ENCODE measurements around the gene WDR90. TPM values are rescaled to one million over a fixed set of nuclear protein-coding genes. Genes with fewer than 3 reads are reported as not detected.

WDR90 gene
- total and polyA plus RNA-seq, 2 of the 13 experiments (the other 11 are each of a cell fraction or from before 2014, with no cell fraction given): 14.9 to 28.9 TPM

DNA sequence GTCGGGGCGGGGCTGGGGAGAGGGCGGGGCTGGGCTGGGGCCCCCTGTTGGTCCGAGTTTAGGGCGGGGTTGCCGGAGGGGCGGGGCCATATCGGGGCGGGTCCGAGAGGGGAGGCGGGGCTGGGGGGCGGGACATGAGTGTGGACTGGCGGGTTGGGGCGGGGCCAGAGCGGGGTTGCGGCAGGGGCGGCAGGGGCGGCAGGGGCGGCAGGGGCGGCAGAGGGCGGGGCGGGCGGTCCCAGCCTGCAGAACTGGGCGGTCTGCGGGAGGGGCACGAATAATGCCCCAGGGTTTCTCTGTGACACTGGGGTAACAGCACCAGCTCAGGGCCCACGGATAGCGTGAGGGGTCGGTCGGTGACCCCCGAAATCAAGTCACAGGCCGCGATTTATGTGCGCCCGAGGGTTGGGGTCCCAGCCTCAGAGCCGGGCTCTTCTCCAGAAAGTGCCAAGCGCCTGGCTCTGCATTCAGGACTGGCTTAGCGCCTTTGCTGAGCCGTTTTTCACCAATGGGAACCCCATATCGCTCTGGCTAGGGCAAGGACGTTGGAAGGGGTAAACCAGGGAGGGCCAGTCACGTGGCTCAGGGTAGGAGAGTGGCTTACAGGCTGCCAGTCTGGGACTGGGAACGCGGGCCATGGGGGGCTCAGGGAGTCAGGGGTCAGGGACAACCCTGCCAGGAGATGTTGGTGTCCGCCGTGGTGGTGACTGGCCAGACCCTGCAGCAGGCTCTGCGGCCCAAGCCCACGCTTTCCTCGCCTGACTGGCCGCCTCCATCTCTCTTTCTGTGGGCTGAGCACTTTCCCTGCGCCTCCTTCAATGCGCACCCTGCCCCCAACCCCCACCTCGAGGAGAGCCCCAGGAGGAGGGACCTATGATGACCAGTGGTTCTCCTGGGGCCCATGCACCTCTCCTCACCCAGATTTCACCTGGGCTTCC is 11.8 kb upstream of the WDR90 start (continued):
- no peak for TF ChIP-seq MED1 (CRISPR knock-in tag; IDR thresholded peaks at IDR 0.05)
- TF ChIP-seq NFYC (CRISPR knock-in tag; IDR thresholded peaks at IDR 0.05): no peak
- TF ChIP-seq RORA (CRISPR knock-in tag; IDR thresholded peaks at IDR 0.05): no peak
- TF ChIP-seq ZNF788 (CRISPR knock-in tag; IDR thresholded peaks at IDR 0.05; ENCODE audit: borderline replicate concordance): peak; percentile 17; the same call in 1 of the 2 replicates
- no peak for TF ChIP-seq HMG20B (CRISPR knock-in tag; conservative IDR thresholded peaks at IDR 0.05)
- TF ChIP-seq, protein P1, sequence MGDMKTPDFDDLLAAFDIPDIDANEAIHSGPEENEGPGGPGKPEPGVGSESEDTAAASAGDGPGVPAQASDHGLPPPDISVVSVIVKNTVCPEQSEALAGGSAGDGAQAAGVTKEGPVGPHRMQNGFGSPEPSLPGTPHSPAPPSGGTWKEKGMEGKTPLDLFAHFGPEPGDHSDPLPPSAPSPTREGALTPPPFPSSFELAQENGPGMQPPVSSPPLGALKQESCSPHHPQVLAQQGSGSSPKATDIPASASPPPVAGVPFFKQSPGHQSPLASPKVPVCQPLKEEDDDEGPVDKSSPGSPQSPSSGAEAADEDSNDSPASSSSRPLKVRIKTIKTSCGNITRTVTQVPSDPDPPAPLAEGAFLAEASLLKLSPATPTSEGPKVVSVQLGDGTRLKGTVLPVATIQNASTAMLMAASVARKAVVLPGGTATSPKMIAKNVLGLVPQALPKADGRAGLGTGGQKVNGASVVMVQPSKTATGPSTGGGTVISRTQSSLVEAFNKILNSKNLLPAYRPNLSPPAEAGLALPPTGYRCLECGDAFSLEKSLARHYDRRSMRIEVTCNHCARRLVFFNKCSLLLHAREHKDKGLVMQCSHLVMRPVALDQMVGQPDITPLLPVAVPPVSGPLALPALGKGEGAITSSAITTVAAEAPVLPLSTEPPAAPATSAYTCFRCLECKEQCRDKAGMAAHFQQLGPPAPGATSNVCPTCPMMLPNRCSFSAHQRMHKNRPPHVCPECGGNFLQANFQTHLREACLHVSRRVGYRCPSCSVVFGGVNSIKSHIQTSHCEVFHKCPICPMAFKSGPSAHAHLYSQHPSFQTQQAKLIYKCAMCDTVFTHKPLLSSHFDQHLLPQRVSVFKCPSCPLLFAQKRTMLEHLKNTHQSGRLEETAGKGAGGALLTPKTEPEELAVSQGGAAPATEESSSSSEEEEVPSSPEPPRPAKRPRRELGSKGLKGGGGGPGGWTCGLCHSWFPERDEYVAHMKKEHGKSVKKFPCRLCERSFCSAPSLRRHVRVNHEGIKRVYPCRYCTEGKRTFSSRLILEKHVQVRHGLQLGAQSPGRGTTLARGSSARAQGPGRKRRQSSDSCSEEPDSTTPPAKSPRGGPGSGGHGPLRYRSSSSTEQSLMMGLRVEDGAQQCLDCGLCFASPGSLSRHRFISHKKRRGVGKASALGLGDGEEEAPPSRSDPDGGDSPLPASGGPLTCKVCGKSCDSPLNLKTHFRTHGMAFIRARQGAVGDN (CRISPR knock-in tag; IDR thresholded peaks at IDR 0.05): peak; percentile 57
- TF ChIP-seq MXD1 (CRISPR knock-in tag; IDR thresholded peaks at IDR 0.05): no peak
- TF ChIP-seq CAMTA2 (CRISPR knock-in tag; IDR thresholded peaks at IDR 0.05; ENCODE audit: borderline replicate concordance): no peak
- TF ChIP-seq RARG (CRISPR knock-in tag; IDR thresholded peaks at IDR 0.05; ENCODE audit: low read depth): no peak
- TF ChIP-seq ZNF574 (CRISPR knock-in tag; IDR thresholded peaks at IDR 0.05): no peak
- no peak for TF ChIP-seq TFDP1 (CRISPR knock-in tag; IDR thresholded peaks at IDR 0.05; ENCODE audit: borderline replicate concordance)
- no peak for TF ChIP-seq TBP (CRISPR knock-in tag; IDR thresholded peaks at IDR 0.05)
- TF ChIP-seq TEAD2 (CRISPR knock-in tag; IDR thresholded peaks at IDR 0.05): no peak
- TF ChIP-seq NAIF1 (CRISPR knock-in tag; IDR thresholded peaks at IDR 0.05; ENCODE audit: borderline replicate concordance): no peak
- TF ChIP-seq, protein P2, sequence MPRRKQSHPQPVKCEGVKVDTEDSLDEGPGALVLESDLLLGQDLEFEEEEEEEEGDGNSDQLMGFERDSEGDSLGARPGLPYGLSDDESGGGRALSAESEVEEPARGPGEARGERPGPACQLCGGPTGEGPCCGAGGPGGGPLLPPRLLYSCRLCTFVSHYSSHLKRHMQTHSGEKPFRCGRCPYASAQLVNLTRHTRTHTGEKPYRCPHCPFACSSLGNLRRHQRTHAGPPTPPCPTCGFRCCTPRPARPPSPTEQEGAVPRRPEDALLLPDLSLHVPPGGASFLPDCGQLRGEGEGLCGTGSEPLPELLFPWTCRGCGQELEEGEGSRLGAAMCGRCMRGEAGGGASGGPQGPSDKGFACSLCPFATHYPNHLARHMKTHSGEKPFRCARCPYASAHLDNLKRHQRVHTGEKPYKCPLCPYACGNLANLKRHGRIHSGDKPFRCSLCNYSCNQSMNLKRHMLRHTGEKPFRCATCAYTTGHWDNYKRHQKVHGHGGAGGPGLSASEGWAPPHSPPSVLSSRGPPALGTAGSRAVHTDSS (CRISPR knock-in tag; conservative IDR thresholded peaks at IDR 0.05): 0 out of 2 replicates have a peak, but pooled peaks have one; percentile 3
